B cell (primary cell): ENCODE results near the gene AQP5.

ENCODE experiments used
- EZH2 ChIP-seq: IDR thresholded peaks from 2 replicates; pipeline ENCODE4 v1.6.1; 2012; ENCODE audit warnings: borderline replicate concordance, low read depth, mild to moderate bottlenecking, moderate library complexity, low read length; ENCODE audit not compliant: insufficient read depth, poor library complexity, severe bottlenecking
- TF ChIP-seq, protein P1 (sequence below): fragments of 200-600 bp; IDR thresholded peaks from one replicate; pipeline ENCODE4 v1.8.0; 2022; ENCODE audit warnings: antibody characterized with exemption, mild to moderate bottlenecking

DNA sequence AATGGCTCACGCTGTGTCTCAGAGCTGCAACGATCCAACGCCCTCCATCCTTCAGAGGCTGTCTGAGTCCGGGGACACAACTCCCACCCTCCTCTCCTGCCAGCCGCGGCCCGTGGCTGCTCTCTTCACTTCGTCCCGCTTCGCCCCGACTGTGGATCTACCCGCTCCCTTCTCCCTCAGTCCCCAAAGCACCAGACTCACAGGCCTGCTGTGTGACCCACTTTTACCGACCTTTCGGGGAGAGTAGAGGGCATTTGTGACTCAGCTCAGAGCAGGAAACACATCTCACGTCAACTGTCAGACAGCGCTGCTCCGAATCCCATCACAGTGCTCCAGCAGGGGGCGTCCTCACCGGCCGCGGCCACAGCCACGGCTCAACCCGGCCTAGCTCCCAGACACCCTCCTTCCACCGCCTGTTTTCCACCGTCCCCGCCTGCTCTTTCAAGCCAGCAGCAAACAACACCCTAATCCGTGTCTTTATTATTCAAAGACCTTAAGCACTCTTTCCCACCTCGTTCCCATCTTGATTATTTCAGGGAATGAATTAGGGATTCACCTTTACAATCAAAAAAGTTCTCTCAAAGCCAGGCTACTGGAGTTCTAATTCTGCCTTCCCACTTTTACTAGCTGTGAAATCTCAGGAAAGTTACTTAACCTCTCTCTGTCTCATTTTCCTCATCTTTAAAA lies 16.1 kb upstream of the AQP5 start:
- TF ChIP-seq, protein P1, sequence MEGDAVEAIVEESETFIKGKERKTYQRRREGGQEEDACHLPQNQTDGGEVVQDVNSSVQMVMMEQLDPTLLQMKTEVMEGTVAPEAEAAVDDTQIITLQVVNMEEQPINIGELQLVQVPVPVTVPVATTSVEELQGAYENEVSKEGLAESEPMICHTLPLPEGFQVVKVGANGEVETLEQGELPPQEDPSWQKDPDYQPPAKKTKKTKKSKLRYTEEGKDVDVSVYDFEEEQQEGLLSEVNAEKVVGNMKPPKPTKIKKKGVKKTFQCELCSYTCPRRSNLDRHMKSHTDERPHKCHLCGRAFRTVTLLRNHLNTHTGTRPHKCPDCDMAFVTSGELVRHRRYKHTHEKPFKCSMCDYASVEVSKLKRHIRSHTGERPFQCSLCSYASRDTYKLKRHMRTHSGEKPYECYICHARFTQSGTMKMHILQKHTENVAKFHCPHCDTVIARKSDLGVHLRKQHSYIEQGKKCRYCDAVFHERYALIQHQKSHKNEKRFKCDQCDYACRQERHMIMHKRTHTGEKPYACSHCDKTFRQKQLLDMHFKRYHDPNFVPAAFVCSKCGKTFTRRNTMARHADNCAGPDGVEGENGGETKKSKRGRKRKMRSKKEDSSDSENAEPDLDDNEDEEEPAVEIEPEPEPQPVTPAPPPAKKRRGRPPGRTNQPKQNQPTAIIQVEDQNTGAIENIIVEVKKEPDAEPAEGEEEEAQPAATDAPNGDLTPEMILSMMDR: peak; percentile 89
- no peak for TF ChIP-seq EZH2
